Aorta (tissue), 5 donors: ENCODE measurements around the gene MET. TPM values are rescaled to one million over a fixed set of nuclear protein-coding genes. Genes with fewer than 3 reads are reported as not detected.
"Not testable (repeated sequence)": the region's sequence is repeated elsewhere in the genome, so short reads cannot be mapped to it uniquely, and the experiment has no call there.

Source experiments
- ATAC-seq: fragments of 200-7000 bp; cut with Tn5 transposase; one replicate; pipeline ENCODE4 v1.9.1; 2022; ENCODE audit warnings: moderate library complexity; ENCODE audit not compliant: low FRiP score
- DNase-seq, 2 donors: peaks; one replicate each; pipeline ENCODE4 v3.0.0-alpha.2; 2020
- H3K27ac ChIP-seq, 2 donors: one replicate each; pipeline ENCODE4 v1.5.1; 2013; ENCODE audit warnings: low read length in 2 of 2, mild to moderate bottlenecking in 2 of 2, moderate library complexity in 2 of 2, control low read depth in 1 of 2, inconsistent platforms in 1 of 2, low read depth in 1 of 2
- H3K27me3 ChIP-seq, 2 donors: one replicate each; pipeline ENCODE4 v1.6.1; 2013; ENCODE audit warnings: control low read depth in 1 of 2, low read length in 1 of 2, mild to moderate bottlenecking in 1 of 2, moderate library complexity in 1 of 2; ENCODE audit not compliant: insufficient read depth in 2 of 2, control insufficient read depth in 1 of 2
- H3K36me3 ChIP-seq, 2 donors: one replicate each; pipeline ENCODE4 v1.6.1; 2013; ENCODE audit warnings: control low read depth in 1 of 2, low read length in 1 of 2, mild to moderate bottlenecking in 1 of 2; ENCODE audit not compliant: insufficient read depth in 2 of 2, control insufficient read depth in 1 of 2
- H3K4me1 ChIP-seq, 2 donors: one replicate each; pipeline ENCODE4 v1.6.1; 2013; ENCODE audit warnings: low read length in 2 of 2, control low read depth in 1 of 2, mild to moderate bottlenecking in 1 of 2, moderate library complexity in 1 of 2; ENCODE audit not compliant: insufficient read depth in 2 of 2, control insufficient read depth in 1 of 2
- H3K4me3 ChIP-seq, 2 donors: one replicate each; pipeline ENCODE4 v1.5.1; 2013; ENCODE audit warnings: low read length in 2 of 2, control low read depth in 1 of 2, mild to moderate bottlenecking in 1 of 2
- H3K9me3 ChIP-seq: one replicate; pipeline ENCODE4 v1.6.1; 2013; ENCODE audit warnings: mild to moderate bottlenecking, low read length; ENCODE audit not compliant: control insufficient read depth
- whole genome bisulfite sequencing, 2 donors: extraction: QIAGEN DNeasy Blood & Tissue Kit; methylation state at CpG; one replicate each; pipeline ENCODE4 v1.1.7; 2013; 5-methylcytosine and 5-hydroxymethylcytosine counted together
- intact Hi-C, 2 donors: fragments of 100-400 bp; cut with DNase I; formaldehyde crosslinking; loops; one replicate each; pipeline versions ENCODE4 v1.14.2 to v1.15.0; 2022
- polyA plus RNA-seq, 2 donors: library from polyadenylated mRNA; stranded (reverse); fragments of 200-250 nt; gene quantifications; one replicate each; pipeline ENCODE4 v1.2.3, GENCODE V29; 2013
- total RNA-seq, 2 donors: library from RNA; stranded (reverse); fragmentation: NEBNext Ultra II Directional; extraction: Animal tissue kit (Norgen Biotek cat#: 25700); gene quantifications; one replicate each; pipeline ENCODE4 v1.2.1, GENCODE V29; 2021
- donor health status: healthy with polysubstance abuse.
- donor health status: Bipolar disorder and iron deficiency.
- donor health status: DM: no; HTN: no; CAD: no.
- donor health status: DM: no; HTN: no; CAD: no.
- donor health status: DM: yes; HTN: yes; CAD: no.

MET gene
- total and polyA plus RNA-seq, 4 donors, result 0.79 to 24.6 (median 9.3) TPM

GRCh38 chr7:116636997-116637396 is 35.0 kb upstream of the MET start:
- ATAC-seq, result no peak
- 70 to 75% methylated on average over 4 of the region's 4 CpGs for WGBS, 2 donors

GRCh38 chr7:116638592-116638991 is 33.4 kb upstream of the MET start:
- intact Hi-C loops, H3K27ac ChIP-seq, H3K4me3 ChIP-seq, H3K4me1 ChIP-seq, ATAC-seq, DNase-seq, H3K36me3 ChIP-seq, H3K27me3 ChIP-seq, H3K9me3 ChIP-seq: not testable (repeated sequence)
- WGBS, 2 donors, result 97% methylated on average over 29 of the region's 29 CpGs

More at GRCh38 chr7:116636997-116637396, 35.0 kb upstream of the MET start:
- H3K9me3 ChIP-seq, result no peaks in the 10 kb centered on the region
- H3K36me3 ChIP-seq, result no peaks in the 10 kb centered on the region
- H3K4me1 ChIP-seq, result no peaks in the 10 kb centered on the region
- H3K27me3 ChIP-seq, result no peaks in the 10 kb centered on the region
- intact Hi-C loops, result no loop called here
- DNase-seq, result no peak
- H3K27ac ChIP-seq, result no peak overlapping the region
- no peak overlapping the region for H3K4me3 ChIP-seq

GRCh38 chr7:116641551-116642153 is 30.3 kb upstream of the MET start:
- 97 to 98% methylated on average over 2 of the region's 2 CpGs for WGBS, 2 donors
- intact Hi-C loops, result no loop called here
- H3K27me3 ChIP-seq, result no peaks in the 10 kb centered on the region

GRCh38 chr7:116643148-116643547 is 28.8 kb upstream of the MET start:
- DNase-seq, H3K27ac ChIP-seq, H3K27me3 ChIP-seq, H3K36me3 ChIP-seq, H3K4me1 ChIP-seq, H3K9me3 ChIP-seq, ATAC-seq, H3K4me3 ChIP-seq, intact Hi-C loops: not testable (repeated sequence)
- WGBS, 2 donors, result 88 to 90% methylated on average over 4 of the region's 4 CpGs

More at GRCh38 chr7:116641551-116642153, 30.3 kb upstream of the MET start:
- no peaks in the 10 kb centered on the region for H3K4me1 ChIP-seq
- ATAC-seq (no peak), DNase-seq (no peak)
- H3K27ac ChIP-seq, result no peak overlapping the region
- no peaks in the 10 kb centered on the region for H3K36me3 ChIP-seq
- H3K4me3 ChIP-seq, result no peak overlapping the region
- H3K9me3 ChIP-seq, result no peaks in the 10 kb centered on the region

- Histone ChIP-seq H3K27ac (no peak overlapping the region), H3K36me3 (no peaks in the 10 kb centered on the region), H3K4me1 (no peaks in the 10 kb centered on the region), H3K9me3 (no peaks in the 10 kb centered on the region), H3K27me3 (no peaks in the 10 kb centered on the region), H3K4me3 (no peak overlapping the region)
- no peak for DNase-seq
- WGBS, 2 donors, result 75 to 77% methylated on average over 6 of the region's 6 CpGs
- ATAC-seq, result no peak
- intact Hi-C loops, result no loop called here
These were observed 27.4 kb upstream of the MET start for GRCh38 chr7:116644628-116645027.

GRCh38 chr7:116647290-116647689 is 24.7 kb upstream of the MET start:
- H3K27ac ChIP-seq, result no peak overlapping the region
- peaks cover 1% of the 10 kb centered on the region for H3K9me3 ChIP-seq
- no peak for DNase-seq
- WGBS, 2 donors, result 69 to 76% methylated on average over 2 of the region's 2 CpGs
- no peaks in the 10 kb centered on the region for H3K4me1 ChIP-seq
- H3K4me3 ChIP-seq, result no peak overlapping the region
- ATAC-seq, result no peak
- intact Hi-C loops, result no loop called here
- no peaks in the 10 kb centered on the region for H3K27me3 ChIP-seq
- no peaks in the 10 kb centered on the region for H3K36me3 ChIP-seq

- H3K4me1 ChIP-seq, result no peaks in the 10 kb centered on the region
- no peaks in the 10 kb centered on the region for H3K27me3 ChIP-seq
- intact Hi-C loops, result no loop called here
- H3K4me3 ChIP-seq, result no peak overlapping the region
- no peak overlapping the region for H3K27ac ChIP-seq
- no peaks in the 10 kb centered on the region for H3K36me3 ChIP-seq
- H3K9me3 ChIP-seq, result peaks cover 1% of the 10 kb centered on the region
- 77 to 82% methylated on average over 2 of the region's 2 CpGs for WGBS, 2 donors
- DNase-seq, result no peak
- ATAC-seq, result no peak
These were observed 24.1 kb upstream of the MET start for GRCh38 chr7:116647861-116648260.

GRCh38 chr7:116650436-116650835 is 21.6 kb upstream of the MET start:
- Histone ChIP-seq H3K9me3 (peaks cover 1% of the 10 kb centered on the region), H3K27me3 (no peaks in the 10 kb centered on the region), H3K4me3 (no peak overlapping the region), H3K27ac (no peak overlapping the region), H3K4me1 (peaks cover 0 to 2% of the 10 kb centered on the region in 2 donors), H3K36me3 (no peaks in the 10 kb centered on the region)
- DNase-seq (no peak), ATAC-seq (no peak)
- intact Hi-C loops, result no loop called here
- 77 to 85% methylated on average over 1 of the region's 1 CpG for WGBS, 2 donors

GRCh38 chr7:116652793-116653192 is 19.2 kb upstream of the MET start:
- no peak for DNase-seq
- H3K36me3 ChIP-seq, result no peaks in the 10 kb centered on the region
- WGBS, 2 donors, result 89 to 93% methylated on average over 3 of the region's 3 CpGs
- intact Hi-C loops, result no loop called here
- H3K27me3 ChIP-seq, result no peaks in the 10 kb centered on the region
- H3K4me3 ChIP-seq, result no peak overlapping the region
- no peak for ATAC-seq
- peak overlapping the region in 1 of 2 donors; percentile 33 for H3K27ac ChIP-seq
- H3K9me3 ChIP-seq, result peaks cover 1% of the 10 kb centered on the region
- peaks cover 0 to 2% of the 10 kb centered on the region in 2 donors for H3K4me1 ChIP-seq
